ENCODE measurements around the gene GNL1. TPM values are rescaled to one million over a fixed set of nuclear protein-coding genes. Genes with fewer than 3 reads are reported as not detected.

The GNL1 gene, protein sequence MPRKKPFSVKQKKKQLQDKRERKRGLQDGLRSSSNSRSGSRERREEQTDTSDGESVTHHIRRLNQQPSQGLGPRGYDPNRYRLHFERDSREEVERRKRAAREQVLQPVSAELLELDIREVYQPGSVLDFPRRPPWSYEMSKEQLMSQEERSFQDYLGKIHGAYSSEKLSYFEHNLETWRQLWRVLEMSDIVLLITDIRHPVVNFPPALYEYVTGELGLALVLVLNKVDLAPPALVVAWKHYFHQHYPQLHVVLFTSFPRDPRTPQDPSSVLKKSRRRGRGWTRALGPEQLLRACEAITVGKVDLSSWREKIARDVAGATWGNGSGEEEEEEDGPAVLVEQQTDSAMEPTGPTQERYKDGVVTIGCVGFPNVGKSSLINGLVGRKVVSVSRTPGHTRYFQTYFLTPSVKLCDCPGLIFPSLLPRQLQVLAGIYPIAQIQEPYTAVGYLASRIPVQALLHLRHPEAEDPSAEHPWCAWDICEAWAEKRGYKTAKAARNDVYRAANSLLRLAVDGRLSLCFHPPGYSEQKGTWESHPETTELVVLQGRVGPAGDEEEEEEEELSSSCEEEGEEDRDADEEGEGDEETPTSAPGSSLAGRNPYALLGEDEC
- total RNA-seq (2014; rRNA removed; shearing (Covaris generic)), result 42.1 and 56.7 TPM in 2 replicates

- DNase-seq (ENCODE audit: low spot score), result peak; percentile 90
These were observed at the start of gene GNL1 for GRCh38 chr6:30556066-30556905. GNL1 (minus strand) TSS chr6:30556489; CDS start chr6:30556203, 286 bp downstream.

GRCh38 chr6:30603961-30604360 lies 47.7 kb upstream of the GNL1 start:
- no peak for DNase-seq (ENCODE audit: low spot score)

GRCh38 chr6:30601815-30602641 lies 45.7 kb upstream of the GNL1 start:
- DNase-seq (ENCODE audit: low spot score), result no peak

DNA sequence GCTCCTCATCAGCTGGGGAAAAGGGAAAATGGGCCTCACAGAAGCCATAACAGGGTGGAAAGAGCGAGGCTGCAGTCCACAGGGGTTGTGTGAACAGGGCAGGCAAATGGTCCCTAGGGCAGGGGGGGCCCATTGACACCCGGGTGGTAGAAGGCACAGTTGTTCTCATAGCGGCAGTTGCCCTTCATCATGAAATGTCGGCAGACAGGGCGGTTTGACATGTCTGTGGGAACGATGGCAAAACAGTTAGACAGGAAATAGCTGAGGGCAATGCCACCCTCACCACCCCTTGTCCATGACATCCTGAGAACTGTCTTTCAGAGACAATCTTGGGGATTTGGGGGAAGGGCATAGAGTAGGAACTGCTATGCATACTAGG lies 45.1 kb upstream of the GNL1 start:
- DNase-seq (ENCODE audit: low spot score), result no peak

DNA sequence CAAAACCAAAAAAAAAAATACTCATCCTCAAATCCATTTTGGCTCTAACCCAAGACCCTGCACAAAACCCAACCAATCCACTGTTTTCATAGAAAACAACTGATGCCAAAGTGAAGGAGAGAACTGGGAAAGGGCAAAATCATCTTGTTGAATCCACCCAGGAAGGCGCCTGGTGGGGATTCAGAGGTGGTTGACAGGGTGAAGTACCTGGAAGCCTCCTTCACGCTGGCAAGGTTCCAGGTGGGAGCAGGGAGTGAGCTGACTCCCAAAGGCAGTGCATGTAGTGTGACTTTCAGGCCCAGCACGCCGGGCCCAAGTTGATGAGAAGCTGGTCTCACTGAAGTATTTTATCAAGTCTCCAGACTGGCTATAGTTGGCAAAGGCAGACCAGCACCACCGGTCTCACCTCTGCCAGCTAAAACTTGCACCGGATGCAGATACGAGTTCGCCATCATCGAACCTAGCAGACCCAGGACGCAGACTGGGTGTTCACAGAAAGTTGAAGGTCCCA lies 44.2 kb upstream of the GNL1 start:
- DNase-seq (ENCODE audit: low spot score), result no peak

DNA sequence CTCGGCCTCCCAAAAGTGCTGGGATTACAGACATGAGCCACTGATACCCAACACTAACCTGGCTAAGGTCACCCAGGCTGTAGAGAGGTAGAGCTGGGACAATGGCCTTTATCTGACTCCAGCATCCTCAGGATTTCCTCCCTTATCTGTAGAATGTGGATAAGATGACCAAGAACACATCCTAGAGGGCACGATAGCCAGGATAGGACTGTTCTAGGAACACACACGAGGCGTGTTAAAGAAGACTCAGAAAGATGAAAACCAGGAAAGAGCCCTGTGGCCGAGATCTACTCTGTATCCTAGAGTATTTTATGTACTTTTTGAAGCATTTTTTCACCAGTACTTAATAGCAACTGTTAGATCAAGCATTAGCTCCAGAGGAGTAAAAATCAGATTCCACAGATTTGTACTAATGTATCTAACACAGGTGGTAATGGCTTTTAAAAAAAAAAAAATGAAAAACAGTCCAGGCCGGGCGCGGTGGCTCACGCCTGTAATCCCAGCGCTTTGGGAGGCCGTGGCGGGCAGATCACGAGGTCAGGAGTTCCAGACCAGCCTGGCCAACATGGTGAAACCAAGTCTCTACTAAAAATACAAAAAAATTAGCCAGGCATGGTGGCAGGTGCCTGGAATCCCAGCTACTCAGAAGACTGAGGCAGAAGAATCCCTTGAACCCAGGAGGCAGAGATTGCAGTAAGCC lies 43.5 kb upstream of the GNL1 start:
- no peak for DNase-seq (ENCODE audit: low spot score)

GRCh38 chr6:30598912-30599624 lies 42.8 kb upstream of the GNL1 start:
- DNase-seq (ENCODE audit: low spot score), result no peak

GRCh38 chr6:30597315-30598144 lies 41.2 kb upstream of the GNL1 start:
- DNase-seq (ENCODE audit: low spot score), result peak; percentile 71

- no peak for DNase-seq (ENCODE audit: low spot score)
These were observed 36.0 kb upstream of the GNL1 start for GRCh38 chr6:30592287-30592686.

DNA sequence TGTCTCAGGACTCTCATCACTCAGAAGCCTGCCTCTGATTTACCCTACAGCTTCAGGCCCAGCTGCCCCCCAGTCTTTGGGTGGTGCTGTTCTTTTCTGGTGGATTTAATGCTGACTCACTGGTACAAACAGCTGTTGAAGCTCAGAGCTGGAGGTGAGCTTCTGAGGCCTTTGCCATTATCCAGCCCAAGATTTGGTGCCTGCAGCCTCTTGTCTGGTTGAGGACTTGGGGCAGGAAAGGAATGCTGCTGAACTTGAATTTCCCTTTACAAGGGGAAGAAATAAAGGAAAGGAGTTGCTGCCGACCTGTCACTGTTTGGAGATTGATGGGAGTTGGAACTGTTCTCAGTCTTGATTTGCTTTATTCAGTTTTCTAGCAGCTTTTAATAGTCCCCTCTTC lies 34.7 kb upstream of the GNL1 start:
- DNase-seq (ENCODE audit: low spot score), result no peak

DNA sequence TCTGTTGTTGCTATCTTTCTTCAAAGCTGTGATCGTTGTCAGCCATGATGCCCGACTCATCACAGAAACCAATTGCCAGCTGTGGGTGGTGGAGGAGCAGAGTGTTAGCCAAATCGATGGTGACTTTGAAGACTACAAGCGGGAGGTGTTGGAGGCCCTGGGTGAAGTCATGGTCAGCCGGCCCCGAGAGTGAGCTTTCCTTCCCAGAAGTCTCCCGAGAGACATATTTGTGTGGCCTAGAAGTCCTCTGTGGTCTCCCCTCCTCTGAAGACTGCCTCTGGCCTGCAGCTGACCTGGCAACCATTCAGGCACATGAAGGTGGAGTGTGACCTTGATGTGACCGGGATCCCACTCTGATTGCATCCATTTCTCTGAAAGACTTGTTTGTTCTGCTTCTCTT lies 34.2 kb upstream of the GNL1 start:
- DNase-seq (ENCODE audit: low spot score), result no peak

GRCh38 chr6:30589754-30590358 lies 33.6 kb upstream of the GNL1 start:
- DNase-seq (ENCODE audit: low spot score), result no peak

- no peak for DNase-seq (ENCODE audit: low spot score)
These were observed 27.6 kb upstream of the GNL1 start for GRCh38 chr6:30583921-30584320.

- no peak for DNase-seq (ENCODE audit: low spot score)
These were observed 21.8 kb upstream of the GNL1 start for GRCh38 chr6:30578051-30578450.

GRCh38 chr6:30573113-30573512 lies 16.8 kb upstream of the GNL1 start:
- no peak for DNase-seq (ENCODE audit: low spot score)

GRCh38 chr6:30572148-30572547 lies 15.9 kb upstream of the GNL1 start:
- no peak for DNase-seq (ENCODE audit: low spot score)

GRCh38 chr6:30571762-30572082 lies 15.4 kb upstream of the GNL1 start:
- DNase-seq (ENCODE audit: low spot score), result no peak

DNA sequence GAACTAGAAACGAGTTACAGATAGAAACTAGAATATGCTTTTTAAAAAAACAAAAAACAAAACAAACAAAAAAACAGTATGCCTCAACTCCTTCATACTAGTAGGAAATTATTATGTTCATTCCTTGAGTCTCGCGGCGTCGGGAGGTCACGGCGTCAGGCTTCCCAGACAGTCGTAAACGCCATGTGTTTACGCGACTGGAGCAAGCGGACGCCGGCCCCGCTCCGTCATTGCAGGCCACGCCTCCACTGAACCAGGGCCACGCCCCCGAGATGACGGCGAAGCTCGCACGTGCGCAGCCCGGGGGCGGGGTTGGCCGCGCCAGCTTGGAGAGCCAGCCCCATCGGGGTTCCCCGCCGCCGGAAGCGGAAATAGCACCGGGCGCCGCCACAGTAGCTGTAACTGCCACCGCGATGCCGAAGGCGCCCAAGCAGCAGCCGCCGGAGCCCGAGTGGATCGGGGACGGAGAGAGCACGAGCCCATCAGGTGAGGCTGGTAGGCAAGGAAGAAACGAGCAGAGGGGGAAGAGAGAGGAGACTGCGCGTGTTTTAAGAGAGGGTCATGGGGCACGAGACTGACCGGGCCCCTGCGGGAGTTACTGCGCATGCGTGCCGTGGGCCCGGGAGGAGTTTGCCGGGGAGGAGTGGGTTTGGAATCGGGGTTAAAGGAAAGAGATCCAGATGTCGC lies 14.9 kb upstream of the GNL1 start, which contains the start of gene ABCF1:
Gene ABCF1 (plus strand): TSS at position 368 of the 687 bp plus-strand sequence. CDS start 46 bp downstream, at position 414.
- peak; percentile 94 for DNase-seq (ENCODE audit: low spot score)

Data from H4 (cell line).